HEK293 (cell line): ENCODE measurements around the gene ABCA1.

Experiments
- BCL6B ChIP-seq: fragments of 450-650 bp; formaldehyde crosslinking; IDR thresholded peaks from 2 replicates; pipeline ENCODE4 v1.5.1; 2017; ENCODE audit warnings: missing biosample characterization, missing genetic modification characterization
- EGR2 ChIP-seq: fragments of 450-650 bp; formaldehyde crosslinking; IDR thresholded peaks from 2 replicates; pipeline ENCODE4 v1.5.1; 2016; ENCODE audit warnings: low read depth, missing biosample characterization, missing genetic modification characterization
- ELK4 ChIP-seq: IDR thresholded peaks from 2 replicates; pipeline ENCODE4 v1.6.1; 2011; ENCODE audit warnings: mild to moderate bottlenecking, low read depth, low read length, borderline replicate concordance
- IKZF3 ChIP-seq: fragments of 450-650 bp; IDR thresholded peaks from 2 replicates; pipeline ENCODE4 v1.5.0; 2018; ENCODE audit warnings: missing biosample characterization, mild to moderate bottlenecking, missing genetic modification characterization, moderate library complexity
- KLF10 ChIP-seq: fragments of 450-650 bp; IDR thresholded peaks from 2 replicates; pipeline ENCODE4 v1.5.1; 2018; ENCODE audit warnings: missing biosample characterization, mild to moderate bottlenecking, missing genetic modification characterization
- MEIS1 ChIP-seq: sonication (generic); formaldehyde crosslinking; IDR thresholded peaks from 2 replicates; pipeline ENCODE4 v1.8.1; 2022; ENCODE audit warnings: missing genetic modification reagents, mild to moderate bottlenecking, borderline replicate concordance
- MZF1 ChIP-seq: fragments of 450-650 bp; formaldehyde crosslinking; IDR thresholded peaks from 2 replicates; pipeline ENCODE4 v1.5.1; 2017; ENCODE audit warnings: missing biosample characterization, missing genetic modification characterization, borderline replicate concordance
- PRDM1 ChIP-seq: fragments of 450-650 bp; formaldehyde crosslinking; IDR thresholded peaks from 2 replicates; pipeline ENCODE4; 2016; ENCODE audit warnings: missing biosample characterization, missing genetic modification characterization
- SCRT2 ChIP-seq: fragments of 450-650 bp; formaldehyde crosslinking; IDR thresholded peaks from 2 replicates; pipeline ENCODE4 v1.5.1; 2016; ENCODE audit warnings: missing biosample characterization, missing genetic modification characterization
- SP2 ChIP-seq: fragments of 450-650 bp; formaldehyde crosslinking; IDR thresholded peaks from 2 replicates; pipeline ENCODE4 v1.5.1; 2016; ENCODE audit warnings: missing biosample characterization, missing genetic modification characterization
- ZBTB20 ChIP-seq: fragments of 450-650 bp; formaldehyde crosslinking; IDR thresholded peaks from 2 replicates; pipeline ENCODE4 v1.5.1; 2016; ENCODE audit warnings: missing biosample characterization, missing genetic modification characterization
- ZBTB7A ChIP-seq: fragments of 450-650 bp; formaldehyde crosslinking; IDR thresholded peaks from 2 replicates; pipeline ENCODE4 v1.5.1; 2016; ENCODE audit warnings: low read depth, missing biosample characterization, missing genetic modification characterization
- ZFHX2 ChIP-seq: fragments of 450-650 bp; formaldehyde crosslinking; conservative IDR thresholded peaks from 2 replicates; pipeline ENCODE4 v1.5.1; 2016; ENCODE audit warnings: missing biosample characterization, missing genetic modification characterization
- ZFP37 ChIP-seq: fragments of 450-650 bp; formaldehyde crosslinking; IDR thresholded peaks from 2 replicates; pipeline ENCODE4 v1.5.1; 2016; ENCODE audit warnings: missing biosample characterization, missing genetic modification characterization
- ZNF112 ChIP-seq: fragments of 450-650 bp; formaldehyde crosslinking; IDR thresholded peaks from 2 replicates; pipeline ENCODE4 v1.5.0; 2017; ENCODE audit warnings: missing biosample characterization, missing genetic modification characterization
- ZNF202 ChIP-seq: fragments of 450-650 bp; formaldehyde crosslinking; IDR thresholded peaks from 2 replicates; pipeline ENCODE4 v1.5.1; 2016; ENCODE audit warnings: missing biosample characterization, missing genetic modification characterization, borderline replicate concordance
- ZNF221 ChIP-seq: fragments of 450-650 bp; formaldehyde crosslinking; IDR thresholded peaks from 2 replicates; pipeline ENCODE4 v1.5.1; 2017; ENCODE audit warnings: missing biosample characterization, missing genetic modification characterization, borderline replicate concordance
- ZNF362 ChIP-seq: fragments of 450-650 bp; formaldehyde crosslinking; IDR thresholded peaks from 2 replicates; pipeline ENCODE4 v1.5.1; 2016; ENCODE audit warnings: missing biosample characterization, missing genetic modification characterization
- ZNF37A ChIP-seq: fragments of 450-650 bp; IDR thresholded peaks from 2 replicates; pipeline ENCODE4 v1.5.1; 2018; ENCODE audit warnings: missing biosample characterization, missing genetic modification characterization
- ZNF394 ChIP-seq: fragments of 450-650 bp; formaldehyde crosslinking; IDR thresholded peaks from 2 replicates; pipeline ENCODE4 v1.5.1; 2016; ENCODE audit warnings: missing biosample characterization, missing genetic modification characterization, mild to moderate bottlenecking, moderate library complexity, borderline replicate concordance
- ZNF416 ChIP-seq: fragments of 450-650 bp; formaldehyde crosslinking; IDR thresholded peaks from 2 replicates; pipeline ENCODE4 v1.5.1; 2016; ENCODE audit warnings: missing biosample characterization, missing genetic modification characterization
- ZNF449 ChIP-seq: fragments of 450-650 bp; formaldehyde crosslinking; IDR thresholded peaks from 2 replicates; pipeline ENCODE4 v1.5.1; 2017; ENCODE audit warnings: missing biosample characterization, mild to moderate bottlenecking, missing genetic modification characterization, moderate library complexity
- ZNF521 ChIP-seq: fragments of 450-650 bp; formaldehyde crosslinking; IDR thresholded peaks from 2 replicates; pipeline ENCODE4 v1.5.1; 2017; ENCODE audit warnings: missing biosample characterization, mild to moderate bottlenecking, missing genetic modification characterization
- ZNF530 ChIP-seq: fragments of 450-650 bp; formaldehyde crosslinking; IDR thresholded peaks from 2 replicates; pipeline ENCODE4 v1.5.1; 2016; ENCODE audit warnings: low read depth, missing biosample characterization, missing genetic modification characterization
- ZNF549 ChIP-seq: fragments of 450-650 bp; IDR thresholded peaks from 2 replicates; pipeline ENCODE4 v1.5.1; 2018; ENCODE audit warnings: missing biosample characterization, missing genetic modification characterization, mild to moderate bottlenecking, inconsistent platforms, moderate library complexity
- ZNF660 ChIP-seq: fragments of 450-650 bp; IDR thresholded peaks from 2 replicates; pipeline ENCODE4 v1.5.1; 2018; ENCODE audit warnings: missing biosample characterization, mild to moderate bottlenecking, missing genetic modification characterization
- ZNF670 ChIP-seq: fragments of 450-650 bp; formaldehyde crosslinking; IDR thresholded peaks from 2 replicates; pipeline ENCODE4 v1.5.1; 2016; ENCODE audit warnings: missing biosample characterization, missing genetic modification characterization, low read depth
- ZNF692 ChIP-seq: fragments of 450-650 bp; formaldehyde crosslinking; IDR thresholded peaks from 2 replicates; pipeline ENCODE4 v1.5.1; 2016; ENCODE audit warnings: missing biosample characterization, missing genetic modification characterization
- ZNF704 ChIP-seq: fragments of 450-650 bp; formaldehyde crosslinking; IDR thresholded peaks from 2 replicates; pipeline ENCODE4 v1.5.1; 2016; ENCODE audit warnings: missing biosample characterization, missing genetic modification characterization
- ZNF707 ChIP-seq: fragments of 450-650 bp; formaldehyde crosslinking; IDR thresholded peaks from 2 replicates; pipeline ENCODE4 v1.5.1; 2016; ENCODE audit warnings: missing biosample characterization, missing genetic modification characterization
- ZNF768 ChIP-seq: fragments of 450-650 bp; formaldehyde crosslinking; IDR thresholded peaks from 2 replicates; pipeline ENCODE4 v1.5.1; 2018; ENCODE audit warnings: missing biosample characterization, mild to moderate bottlenecking, missing genetic modification characterization
- ZNF791 ChIP-seq: fragments of 450-650 bp; formaldehyde crosslinking; IDR thresholded peaks from 2 replicates; pipeline ENCODE4 v1.5.1; 2016; ENCODE audit warnings: missing biosample characterization, missing genetic modification characterization
- ZNF792 ChIP-seq: fragments of 450-650 bp; formaldehyde crosslinking; IDR thresholded peaks from 2 replicates; pipeline ENCODE4 v1.5.1; 2016; ENCODE audit warnings: missing biosample characterization, missing genetic modification characterization

The ABCA1 gene

GRCh38 chr9:104747565-104748358, 180.2 kb downstream of the ABCA1 start, which contains the start of gene NIPSNAP3A (continued):
- TF ChIP-seq ZNF394 (tag by site-specific recombination) = no peak
- no peak for TF ChIP-seq ZNF112
- TF ChIP-seq ZNF202 (tag by site-specific recombination) = no peak
- TF ChIP-seq MEIS1 (CRISPR knock-in tag) = no peak
- no peak for TF ChIP-seq ZNF221 (tag by site-specific recombination)
- TF ChIP-seq ZNF416 = no peak
- no peak for TF ChIP-seq ZNF692 (tag by site-specific recombination)
- TF ChIP-seq ZNF670 (tag by site-specific recombination) = no peak
- no peak for TF ChIP-seq ZNF549 (tag by site-specific recombination)
- no peak for TF ChIP-seq ZNF362 (tag by site-specific recombination)
- no peak for TF ChIP-seq MZF1 (tag by site-specific recombination)
- no peak for TF ChIP-seq ZFP37 (tag by site-specific recombination)
- no peak for TF ChIP-seq ZNF521 (tag by site-specific recombination)
- no peak for TF ChIP-seq ELK4
- TF ChIP-seq BCL6B (tag by site-specific recombination) = no peak
- TF ChIP-seq ZNF660 (tag by site-specific recombination) = no peak
- no peak for TF ChIP-seq EGR2 (tag by site-specific recombination)
- no peak for TF ChIP-seq IKZF3
- TF ChIP-seq ZNF792 = no peak
- no peak for TF ChIP-seq ZNF704 (tag by site-specific recombination)
- no peak for TF ChIP-seq ZNF449 (tag by site-specific recombination)
- TF ChIP-seq ZBTB20 (tag by site-specific recombination) = peak; percentile 96
- TF ChIP-seq ZNF37A (tag by site-specific recombination) = no peak
- peak; percentile 39; the same call in 1 of the 2 replicates for TF ChIP-seq SP2
- TF ChIP-seq ZBTB7A = no peak
- no peak for TF ChIP-seq ZFHX2
- no peak for TF ChIP-seq ZNF768 (tag by site-specific recombination)
- TF ChIP-seq ZNF791 (tag by site-specific recombination) = no peak
- TF ChIP-seq SCRT2 (tag by site-specific recombination) = no peak
- TF ChIP-seq ZNF707 (tag by site-specific recombination) = no peak
- no peak for TF ChIP-seq PRDM1
- peak; percentile 79 for TF ChIP-seq KLF10
- TF ChIP-seq ZNF530 (tag by site-specific recombination) = no peak
